ENCODE measurements around the gene HOXA6. TPM values are rescaled to one million over a fixed set of nuclear protein-coding genes. Genes with fewer than 3 reads are reported as not detected.

Gene HOXA6
- total RNA-seq, 1 donor from 2014 or later, result not detected

DNA sequence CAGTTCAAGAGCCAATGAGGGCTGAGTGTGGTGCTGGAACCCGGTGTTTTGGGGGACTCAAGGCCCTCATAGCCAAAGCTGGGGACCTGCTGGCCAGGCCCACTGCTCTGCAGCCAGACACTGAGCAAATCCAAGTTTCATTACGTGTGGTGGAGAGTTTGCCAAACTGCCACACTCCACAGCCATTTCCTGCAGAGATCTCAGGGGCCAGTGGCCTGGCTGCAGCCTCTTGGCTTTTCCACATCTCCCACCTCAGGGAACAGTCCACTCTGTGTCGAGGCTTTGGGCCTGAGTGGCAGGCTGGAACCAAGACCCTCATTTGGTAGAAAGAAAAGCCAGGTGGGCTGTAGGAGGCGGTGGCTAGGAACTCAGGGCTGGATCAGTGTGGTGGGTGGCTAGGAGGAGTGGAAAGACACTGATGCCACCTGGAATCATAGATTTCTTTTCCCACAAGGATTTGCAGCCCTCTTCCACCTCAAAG is 34.3 kb upstream of the HOXA6 start:
- Mint-ChIP-seq H3K4me3 (ENCODE audit: unreplicated experiment) (no peak overlapping the region), H3K4me1 (ENCODE audit: low read depth, unreplicated experiment) (no peaks in the 10 kb centered on the region), H3K27me3 (ENCODE audit: unreplicated experiment) (peaks cover 54% of the 10 kb centered on the region), H3K36me3 (ENCODE audit: unreplicated experiment) (no peaks in the 10 kb centered on the region), H3K9me3 (ENCODE audit: unreplicated experiment) (peaks cover 16% of the 10 kb centered on the region), H3K27ac (ENCODE audit: unreplicated experiment) (no peak overlapping the region)
- DNase-seq, result no peak
- TF ChIP-seq, protein P1, sequence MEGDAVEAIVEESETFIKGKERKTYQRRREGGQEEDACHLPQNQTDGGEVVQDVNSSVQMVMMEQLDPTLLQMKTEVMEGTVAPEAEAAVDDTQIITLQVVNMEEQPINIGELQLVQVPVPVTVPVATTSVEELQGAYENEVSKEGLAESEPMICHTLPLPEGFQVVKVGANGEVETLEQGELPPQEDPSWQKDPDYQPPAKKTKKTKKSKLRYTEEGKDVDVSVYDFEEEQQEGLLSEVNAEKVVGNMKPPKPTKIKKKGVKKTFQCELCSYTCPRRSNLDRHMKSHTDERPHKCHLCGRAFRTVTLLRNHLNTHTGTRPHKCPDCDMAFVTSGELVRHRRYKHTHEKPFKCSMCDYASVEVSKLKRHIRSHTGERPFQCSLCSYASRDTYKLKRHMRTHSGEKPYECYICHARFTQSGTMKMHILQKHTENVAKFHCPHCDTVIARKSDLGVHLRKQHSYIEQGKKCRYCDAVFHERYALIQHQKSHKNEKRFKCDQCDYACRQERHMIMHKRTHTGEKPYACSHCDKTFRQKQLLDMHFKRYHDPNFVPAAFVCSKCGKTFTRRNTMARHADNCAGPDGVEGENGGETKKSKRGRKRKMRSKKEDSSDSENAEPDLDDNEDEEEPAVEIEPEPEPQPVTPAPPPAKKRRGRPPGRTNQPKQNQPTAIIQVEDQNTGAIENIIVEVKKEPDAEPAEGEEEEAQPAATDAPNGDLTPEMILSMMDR (IDR thresholded peaks at IDR 0.05; ENCODE audit: partially characterized antibody, unreplicated experiment), result no peak

DNA sequence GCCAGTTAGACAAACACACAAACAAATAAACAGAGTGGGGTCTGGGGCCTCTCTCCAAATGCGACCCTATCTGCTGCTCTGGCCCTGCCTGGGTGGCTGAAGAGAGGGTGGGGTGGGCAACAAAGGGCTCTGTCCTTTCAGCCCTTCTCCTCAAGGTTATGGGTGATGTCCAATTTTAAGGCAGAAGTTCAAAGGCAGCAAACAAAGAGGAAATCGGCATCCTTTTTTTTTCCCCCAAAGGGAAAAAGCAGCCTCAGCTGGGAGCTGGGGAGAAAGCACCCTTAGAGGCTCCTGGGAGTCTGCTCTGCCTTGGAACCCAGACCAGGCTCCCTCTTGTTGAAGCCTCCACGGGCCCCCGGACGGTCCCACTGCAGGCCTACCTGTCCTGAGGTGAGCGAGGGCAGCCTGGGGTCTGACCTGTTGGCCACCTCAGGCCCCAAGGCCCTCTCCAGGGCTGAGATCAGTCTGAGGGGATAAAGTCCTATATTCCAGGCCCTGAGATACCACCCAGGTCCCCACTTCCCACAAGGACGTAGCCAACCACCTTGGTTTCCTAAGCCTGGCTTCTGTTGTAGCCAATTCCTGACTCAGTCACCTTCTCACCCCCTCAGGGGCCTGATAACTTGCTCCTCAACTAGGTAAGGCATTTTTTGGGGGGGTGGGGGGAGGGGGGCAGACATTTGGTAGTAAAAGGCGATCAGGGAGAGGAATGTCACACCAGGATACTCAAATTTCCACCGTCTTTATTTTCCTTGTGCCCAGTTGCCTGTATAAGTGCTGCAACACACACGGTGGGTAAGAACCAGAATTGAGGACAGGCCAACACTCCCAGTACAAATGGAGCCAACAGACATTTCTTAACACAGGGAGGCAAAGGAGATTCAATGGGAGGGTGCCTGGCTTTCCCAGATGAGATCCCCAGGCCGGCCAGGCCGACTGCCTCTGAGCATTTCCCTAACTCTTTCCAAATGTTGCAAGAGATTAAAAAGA is 33.2 kb upstream of the HOXA6 start:
- Mint-ChIP-seq H3K27me3 (ENCODE audit: unreplicated experiment) (peaks cover 51% of the 10 kb centered on the region), H3K9me3 (ENCODE audit: unreplicated experiment) (peaks cover 15% of the 10 kb centered on the region), H3K4me1 (ENCODE audit: low read depth, unreplicated experiment) (no peaks in the 10 kb centered on the region), H3K4me3 (ENCODE audit: unreplicated experiment) (no peak overlapping the region), H3K27ac (ENCODE audit: unreplicated experiment) (no peak overlapping the region), H3K36me3 (ENCODE audit: unreplicated experiment) (no peaks in the 10 kb centered on the region)
- TF ChIP-seq, protein P1 (IDR thresholded peaks at IDR 0.05; ENCODE audit: partially characterized antibody, unreplicated experiment), result no peak
- DNase-seq, result peak; percentile 7

DNA sequence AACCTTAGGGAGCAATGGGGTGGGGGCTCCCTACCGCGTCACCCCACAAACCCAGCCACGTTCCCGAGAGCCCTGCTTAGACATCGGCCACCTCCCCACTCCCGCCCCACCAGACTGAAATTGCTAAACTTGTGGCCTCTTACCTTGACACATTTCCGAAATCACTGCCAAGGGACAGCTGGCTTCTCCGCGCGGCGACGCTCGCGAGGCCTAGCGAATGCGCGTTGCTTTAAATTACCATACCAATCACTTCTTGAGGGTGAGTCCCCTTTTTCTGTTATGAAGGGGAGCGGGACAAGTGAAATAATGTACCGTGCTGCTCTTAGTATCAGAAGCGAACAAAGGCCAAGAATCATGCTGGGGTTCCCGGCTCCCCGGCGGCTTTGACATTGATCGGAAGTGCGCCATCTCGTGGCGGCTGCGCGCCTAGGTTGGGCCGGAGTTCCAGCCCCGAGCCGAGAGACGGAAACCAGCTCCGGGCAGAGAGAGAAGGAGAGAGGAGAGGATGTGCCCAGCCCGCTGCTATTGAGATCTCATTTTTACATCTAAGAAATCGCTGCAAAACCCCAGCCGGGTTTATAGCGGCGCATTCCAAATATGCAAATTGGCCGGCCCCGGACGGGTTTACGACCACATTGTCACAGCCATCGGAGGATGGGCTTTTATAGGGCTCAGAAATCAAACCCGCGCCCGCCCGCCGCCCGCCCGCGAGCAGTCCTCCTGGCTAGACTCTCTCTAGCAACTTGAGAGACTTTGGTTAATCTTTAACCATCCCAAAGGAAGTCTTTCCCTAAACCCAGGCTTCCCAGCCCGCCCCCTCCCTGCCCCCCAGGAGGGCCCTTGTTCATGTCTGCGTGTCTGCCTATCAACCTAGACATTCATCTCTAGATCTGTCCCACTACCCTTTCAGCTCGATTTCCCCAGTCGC is 32.2 kb upstream of the HOXA6 start:
- H3K36me3 Mint-ChIP-seq (ENCODE audit: unreplicated experiment), result no peaks in the 10 kb centered on the region
- H3K4me3 Mint-ChIP-seq (ENCODE audit: unreplicated experiment), result peak overlapping the region; percentile 67
- no peak overlapping the region for H3K27ac Mint-ChIP-seq (ENCODE audit: unreplicated experiment)
- no peaks in the 10 kb centered on the region for H3K4me1 Mint-ChIP-seq (ENCODE audit: low read depth, unreplicated experiment)
- peak; percentile 81 for DNase-seq
- H3K9me3 Mint-ChIP-seq (ENCODE audit: unreplicated experiment), result peaks cover 10% of the 10 kb centered on the region
- TF ChIP-seq, protein P1 (IDR thresholded peaks at IDR 0.05; ENCODE audit: partially characterized antibody, unreplicated experiment), result peak; percentile 89
- peaks cover 47% of the 10 kb centered on the region for H3K27me3 Mint-ChIP-seq (ENCODE audit: unreplicated experiment)

DNA sequence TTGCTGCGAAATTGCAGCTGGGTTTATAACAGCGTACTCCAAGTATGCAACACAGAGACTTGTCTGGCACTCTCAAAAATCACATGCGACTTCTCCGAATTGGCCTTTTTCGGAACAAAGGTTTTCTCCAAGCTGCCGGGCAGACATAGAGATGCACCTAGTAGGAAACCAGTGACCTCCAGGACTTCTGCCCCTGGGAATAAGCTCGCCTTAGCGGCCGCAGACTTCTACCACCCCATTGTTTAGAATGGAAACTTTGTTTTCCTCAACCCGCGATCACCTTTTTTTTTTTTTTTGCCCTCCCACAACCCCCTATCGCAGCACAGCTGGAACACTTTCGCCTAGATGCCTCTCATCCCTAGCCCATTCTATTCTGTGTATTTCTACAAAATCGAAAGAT is 31.5 kb upstream of the HOXA6 start:
- Mint-ChIP-seq H3K27ac (ENCODE audit: unreplicated experiment) (no peak overlapping the region), H3K4me1 (ENCODE audit: low read depth, unreplicated experiment) (no peaks in the 10 kb centered on the region), H3K9me3 (ENCODE audit: unreplicated experiment) (peaks cover 8% of the 10 kb centered on the region), H3K27me3 (ENCODE audit: unreplicated experiment) (peaks cover 47% of the 10 kb centered on the region), H3K4me3 (ENCODE audit: unreplicated experiment) (no peak overlapping the region), H3K36me3 (ENCODE audit: unreplicated experiment) (no peaks in the 10 kb centered on the region)
- no peak for DNase-seq
- TF ChIP-seq, protein P1 (IDR thresholded peaks at IDR 0.05; ENCODE audit: partially characterized antibody, unreplicated experiment), result no peak
